HG02852 (cell line): Measurements from ENCODE around the gene NPFFR1.

Source experiments
- ATAC-seq: cut with Tn5 transposase; IDR thresholded peaks from one replicate; pipeline ENCODE4 v1.9.1; 2021; ENCODE audit warnings: mild to moderate bottlenecking, moderate library complexity; ENCODE audit not compliant: unreplicated experiment

NPFFR1 gene

DNA sequence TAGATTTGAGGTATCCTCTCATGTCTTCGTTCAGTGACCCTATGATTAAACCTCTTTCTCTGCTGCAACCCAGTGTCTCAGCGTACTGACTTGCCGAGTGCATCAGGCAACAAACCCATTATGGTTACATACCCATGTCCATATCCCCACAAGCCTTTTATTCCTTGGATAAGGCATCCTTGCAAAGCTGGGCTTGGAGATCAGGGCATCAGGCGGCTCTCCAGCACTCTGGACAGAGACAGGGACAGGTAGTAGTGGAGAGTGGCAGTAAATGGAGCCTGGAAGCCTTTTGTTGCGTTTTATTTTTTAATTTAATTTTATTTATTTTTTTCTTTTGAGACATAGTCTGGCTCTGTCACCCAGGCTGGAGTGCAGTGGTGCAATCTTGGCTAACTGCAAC lies 32.0 kb upstream of the NPFFR1 start:
- no peak for ATAC-seq

DNA sequence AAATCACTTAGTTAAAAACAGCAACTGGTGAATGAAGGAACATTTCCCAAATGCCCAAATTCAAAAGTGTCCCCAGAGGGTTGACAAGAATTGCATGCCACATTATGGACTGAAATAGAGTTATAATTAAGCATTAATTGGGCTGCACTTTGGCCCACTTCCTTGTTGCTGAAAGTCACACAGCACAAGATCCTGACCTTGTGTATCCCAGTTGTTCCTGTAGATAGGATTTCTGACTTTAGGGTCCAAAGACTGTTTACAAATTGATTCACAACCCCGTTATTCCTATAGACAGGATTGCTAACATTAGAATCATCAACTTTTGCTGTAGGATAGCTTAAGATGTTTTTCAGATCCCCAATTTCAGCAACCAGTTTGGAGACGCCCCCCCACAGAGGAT lies 31.5 kb upstream of the NPFFR1 start:
- no peak for ATAC-seq

- no peak for ATAC-seq
Measured at GRCh38 chr10:70312972-70313371, 29.2 kb upstream of the NPFFR1 start.

DNA sequence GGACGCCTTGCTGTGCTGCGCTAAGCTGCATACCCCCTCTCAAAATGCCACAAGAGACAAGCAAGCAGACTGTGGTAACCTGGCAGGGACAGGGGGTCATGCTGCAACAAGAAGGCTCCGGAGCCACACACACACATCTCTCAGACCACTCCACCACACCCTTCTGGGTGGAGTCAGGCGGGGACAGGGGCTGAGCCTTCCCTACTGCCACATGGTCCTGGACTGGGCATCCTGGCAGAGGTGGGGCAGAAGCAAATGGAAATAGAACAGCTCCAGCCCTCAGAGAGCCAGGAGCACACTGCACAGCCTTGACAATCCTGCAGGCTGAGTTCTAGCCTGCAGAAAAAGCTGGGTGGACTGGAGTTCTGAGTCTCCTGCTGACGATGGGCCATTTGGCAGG lies 28.4 kb upstream of the NPFFR1 start:
- no peak for ATAC-seq

DNA sequence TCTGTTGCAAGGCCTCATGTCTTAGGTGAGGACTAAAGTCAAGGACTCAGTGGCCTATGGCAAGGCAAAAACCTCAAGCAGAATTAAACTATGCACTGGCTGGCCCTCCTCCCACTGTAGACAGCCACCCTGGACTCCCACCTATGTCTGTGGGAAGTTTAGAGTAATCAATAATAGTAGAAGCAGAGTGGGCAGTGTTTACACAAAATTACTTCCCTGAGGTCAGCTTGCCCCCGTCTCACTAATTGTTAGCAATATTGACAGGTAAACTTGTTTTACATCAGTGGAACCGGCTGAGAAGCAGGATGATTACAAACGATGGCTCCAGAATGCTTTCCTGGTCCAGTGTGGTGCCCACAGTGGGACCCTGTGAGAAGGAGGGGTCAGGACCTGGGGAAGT lies 27.9 kb upstream of the NPFFR1 start:
- no peak for ATAC-seq

GRCh38 chr10:70309661-70310060 lies 25.9 kb upstream of the NPFFR1 start:
- no peak for ATAC-seq

- no peak for ATAC-seq
Measured at GRCh38 chr10:70308121-70309060, 24.6 kb upstream of the NPFFR1 start.

DNA sequence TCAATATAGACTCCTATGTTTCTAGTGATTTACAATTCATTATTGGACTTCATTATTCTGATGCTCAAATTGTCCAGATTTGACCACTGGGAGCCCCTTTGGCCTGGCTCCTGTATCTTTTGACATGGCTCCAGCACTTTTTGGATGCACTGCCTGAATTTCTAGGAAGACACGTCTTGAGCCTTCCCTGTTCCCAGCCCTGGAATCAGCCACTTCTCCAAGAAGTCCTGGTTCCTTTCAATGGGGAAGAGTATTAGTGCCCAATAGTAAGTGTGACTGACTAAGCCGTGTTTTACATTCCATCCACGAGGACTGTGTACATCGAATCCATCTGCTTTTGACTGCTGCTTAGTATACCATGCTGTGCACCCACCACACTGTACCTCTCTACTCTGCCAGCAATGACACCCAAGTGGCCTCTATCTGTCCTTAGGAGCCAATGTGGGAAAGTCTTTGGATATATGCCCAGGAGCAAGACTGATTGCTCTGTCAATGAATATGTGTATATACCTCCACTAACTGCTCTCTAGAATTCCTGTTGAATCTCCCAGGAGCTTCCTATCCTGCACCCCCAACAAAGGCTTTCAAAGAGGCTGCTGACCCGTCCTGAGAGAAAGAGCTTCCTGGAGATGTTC lies 23.2 kb upstream of the NPFFR1 start:
- ATAC-seq: no peak

DNA sequence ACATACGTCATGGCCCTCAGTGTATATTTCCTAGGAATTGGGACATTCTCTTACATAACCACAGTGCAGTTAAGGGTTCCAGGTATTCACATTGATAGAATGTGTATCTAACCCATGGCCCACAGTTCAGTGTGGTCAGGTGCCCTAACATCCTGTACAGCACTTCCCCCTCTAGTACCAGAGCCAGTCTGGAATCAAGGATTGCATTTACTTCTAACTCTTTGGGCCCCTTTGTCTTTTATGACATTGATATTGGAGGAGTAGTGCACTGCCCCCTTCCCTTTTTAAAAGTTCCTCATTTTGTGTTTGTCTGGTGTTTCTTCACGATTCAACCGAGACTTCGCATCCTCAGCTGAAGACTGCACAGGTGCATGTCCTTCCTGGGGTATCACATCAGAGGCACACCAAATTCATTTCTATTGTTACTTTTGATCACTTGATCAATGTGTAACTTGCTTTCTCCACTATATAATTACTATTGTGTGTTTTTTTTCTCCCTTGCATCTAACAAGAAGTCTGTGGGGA lies 22.4 kb upstream of the NPFFR1 start:
- no peak for ATAC-seq

DNA sequence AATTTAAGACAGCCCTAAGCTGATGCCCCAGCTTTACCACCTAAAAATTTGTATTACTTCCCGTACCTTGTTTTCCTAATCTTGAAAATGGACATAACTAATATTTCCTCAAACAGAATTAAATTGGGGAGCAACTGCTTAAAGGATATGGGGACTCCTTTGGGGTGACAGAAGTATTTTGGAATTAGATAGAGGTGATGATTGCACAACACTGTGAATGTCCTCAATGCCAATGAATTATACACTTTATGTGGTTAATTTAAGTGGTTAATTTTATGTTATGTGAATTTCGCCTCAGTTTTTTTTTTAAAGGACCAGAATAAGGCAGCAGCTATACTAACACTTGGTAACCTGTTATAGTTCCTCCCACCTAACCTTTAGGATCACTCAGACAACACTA lies 19.9 kb upstream of the NPFFR1 start:
- no peak for ATAC-seq

DNA sequence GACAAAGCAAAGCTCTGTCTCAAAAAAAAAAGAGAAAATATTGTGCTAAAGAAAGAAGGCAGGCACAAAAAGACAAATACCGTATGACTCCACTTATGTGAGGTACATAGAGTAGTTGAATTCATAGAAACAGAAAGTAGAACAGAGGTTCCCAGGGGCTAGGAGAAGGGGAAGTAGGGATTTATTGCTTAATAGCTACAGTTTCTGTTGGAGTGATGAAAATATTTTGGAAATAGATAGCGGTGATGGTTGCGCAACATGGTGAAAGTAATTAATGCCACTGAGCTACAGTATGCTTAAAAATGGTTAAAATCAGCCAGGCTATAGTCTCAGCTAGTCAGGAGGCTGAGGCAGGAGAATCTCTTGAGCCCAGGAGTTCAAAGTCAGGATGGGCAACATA lies 18.5 kb upstream of the NPFFR1 start:
- ATAC-seq: no peak

- no peak for ATAC-seq
Measured at GRCh38 chr10:70300908-70301597, 17.2 kb upstream of the NPFFR1 start.

DNA sequence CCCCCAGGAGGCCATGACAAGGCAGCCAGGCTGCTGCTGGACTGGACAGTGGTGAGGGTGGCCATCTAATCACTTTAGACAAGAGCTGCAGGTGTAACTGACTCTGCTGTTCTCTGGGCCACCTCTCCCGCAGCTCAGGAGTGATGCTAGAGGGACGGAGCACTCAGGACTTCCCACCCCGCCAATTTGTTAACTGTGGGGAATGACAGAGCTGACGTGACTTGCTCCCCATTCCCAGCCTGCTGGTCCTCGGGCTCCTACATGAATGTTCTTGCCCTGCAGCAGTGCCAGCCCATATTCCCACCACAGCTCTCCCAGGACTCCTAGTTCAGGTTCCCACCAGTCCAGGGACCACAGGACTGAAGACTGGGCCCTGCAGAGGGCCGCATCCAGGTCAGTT lies 16.7 kb upstream of the NPFFR1 start:
- ATAC-seq: no peak

GRCh38 chr10:70299876-70300275 lies 16.1 kb upstream of the NPFFR1 start:
- no peak for ATAC-seq

- no peak for ATAC-seq
Measured at GRCh38 chr10:70298393-70298792, 14.6 kb upstream of the NPFFR1 start.

GRCh38 chr10:70297224-70297623 lies 13.4 kb upstream of the NPFFR1 start:
- no peak for ATAC-seq

- no peak for ATAC-seq
Measured at GRCh38 chr10:70296406-70296899, 12.6 kb upstream of the NPFFR1 start.

GRCh38 chr10:70295926-70296325 lies 12.1 kb upstream of the NPFFR1 start:
- no peak for ATAC-seq

GRCh38 chr10:70295321-70295720 lies 11.5 kb upstream of the NPFFR1 start:
- ATAC-seq: no peak

DNA sequence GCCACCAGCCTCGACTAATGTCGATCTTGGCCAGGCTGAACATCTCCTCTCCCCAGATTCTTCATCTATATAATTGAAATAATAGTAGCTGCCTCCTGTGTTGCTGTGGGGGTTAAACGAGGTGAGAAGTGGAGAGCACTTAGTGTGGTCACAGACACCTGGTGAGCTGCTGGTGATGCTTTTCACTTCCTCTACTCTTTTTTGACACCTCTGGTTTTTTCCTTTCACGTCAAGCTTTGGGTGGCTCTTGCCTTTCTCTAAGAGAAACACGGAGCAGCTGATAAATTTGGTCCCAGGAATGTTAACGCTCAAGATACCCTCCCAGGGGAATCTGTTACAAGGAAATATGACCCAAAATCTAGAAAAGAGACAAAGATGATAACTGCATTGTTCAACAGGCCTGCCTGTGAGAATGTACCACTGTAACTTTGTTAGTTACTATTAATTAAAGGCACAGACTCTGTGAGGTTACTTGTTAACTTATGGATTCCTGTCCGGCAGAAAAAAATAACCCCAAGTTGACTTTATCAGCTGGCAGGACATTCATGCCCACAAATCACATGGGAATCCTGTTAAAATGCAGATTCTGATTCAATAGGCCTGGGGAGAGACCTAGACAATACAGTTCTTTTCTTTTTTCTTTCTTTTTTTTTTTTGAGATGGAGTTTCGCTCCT lies 9.5 kb upstream of the NPFFR1 start:
- ATAC-seq: no peak

DNA sequence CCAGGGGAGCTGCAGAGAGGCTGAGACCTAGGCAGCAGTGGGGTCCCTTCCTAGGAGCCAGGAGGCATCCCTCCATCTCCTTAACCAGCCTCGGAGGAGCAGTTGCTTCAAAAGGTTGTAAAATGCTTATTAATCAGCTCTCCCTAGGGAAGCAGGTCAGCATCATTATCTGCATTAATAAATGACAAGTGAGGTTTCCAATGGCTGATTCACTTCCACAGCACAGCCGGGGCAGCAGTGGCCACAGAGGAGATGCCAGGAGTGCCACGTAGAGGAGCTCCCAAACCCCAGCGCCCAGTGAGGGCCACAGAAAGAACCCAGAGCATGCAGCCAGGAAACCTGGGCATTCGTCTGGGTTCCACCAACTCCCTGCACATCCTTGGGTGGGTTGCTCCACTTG lies 8.2 kb upstream of the NPFFR1 start:
- no peak for ATAC-seq
